NK-92 (cell line): Measurements from ENCODE around the gene RERE.

ENCODE experiments used
- DNase-seq: peaks from one replicate; lab custom pipeline; 2025; ENCODE audit not compliant: unreplicated experiment; lab: John Stamatoyannopoulos, UW

The RERE gene

DNA sequence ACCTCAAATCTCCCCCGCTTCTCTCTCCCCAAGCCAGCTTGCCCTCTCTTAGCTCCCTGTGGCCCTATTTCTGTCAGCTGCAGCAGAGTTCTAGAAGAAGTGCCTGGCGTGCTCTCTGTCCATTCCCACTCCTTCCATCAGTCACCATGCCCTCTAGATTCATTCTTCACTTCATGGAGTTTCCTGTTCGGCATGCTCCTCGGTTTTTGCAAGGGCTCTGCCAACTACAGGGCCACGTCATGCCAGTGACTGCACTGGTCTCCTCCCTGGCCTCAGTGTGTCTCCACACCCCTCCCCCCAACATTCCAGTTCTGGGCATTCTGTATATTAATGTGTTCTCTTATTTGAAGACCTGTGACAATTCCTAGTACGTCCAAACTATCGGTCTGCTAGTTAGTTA, 385.7 kb downstream of the RERE start:
- no peak for DNase-seq

DNA sequence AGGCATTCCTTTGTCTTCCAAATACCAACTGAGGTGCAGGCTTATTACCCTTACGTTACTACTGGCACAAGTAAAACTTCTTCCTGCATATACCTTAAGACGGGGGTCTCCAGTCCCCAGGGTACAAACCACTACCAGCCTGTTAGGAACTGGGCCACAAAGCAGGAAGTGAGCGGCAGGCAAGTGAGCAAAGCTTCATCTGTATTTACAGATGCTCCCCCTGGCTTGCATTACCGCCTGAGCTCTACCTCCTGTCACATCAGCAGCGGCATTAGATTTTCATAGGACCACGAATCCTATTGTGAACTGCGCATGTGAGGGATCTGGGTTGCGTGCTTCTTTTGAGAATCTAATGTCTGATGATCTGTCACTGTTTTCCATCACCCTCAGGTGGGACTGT, 386.4 kb downstream of the RERE start:
- DNase-seq, result no peak

DNA sequence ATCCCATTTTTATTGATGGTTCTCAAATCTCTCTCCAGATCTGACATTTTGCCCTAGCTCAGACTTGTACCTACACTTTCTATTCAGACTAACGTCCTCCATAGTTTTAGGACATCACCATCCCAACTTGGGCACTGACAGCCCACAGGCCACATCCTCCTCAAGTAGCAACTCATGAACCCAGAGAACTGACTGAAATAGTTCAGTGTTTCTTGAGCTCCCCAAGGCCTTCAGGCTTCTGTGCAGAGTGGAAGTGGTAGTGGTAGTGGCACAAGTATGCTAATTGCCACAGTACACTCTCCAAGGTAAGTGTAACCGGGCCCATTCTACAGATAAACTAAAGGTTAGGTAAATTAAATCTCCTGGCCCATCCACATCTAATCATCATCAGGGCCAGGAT, 387.0 kb downstream of the RERE start:
- DNase-seq, result no peak

DNA sequence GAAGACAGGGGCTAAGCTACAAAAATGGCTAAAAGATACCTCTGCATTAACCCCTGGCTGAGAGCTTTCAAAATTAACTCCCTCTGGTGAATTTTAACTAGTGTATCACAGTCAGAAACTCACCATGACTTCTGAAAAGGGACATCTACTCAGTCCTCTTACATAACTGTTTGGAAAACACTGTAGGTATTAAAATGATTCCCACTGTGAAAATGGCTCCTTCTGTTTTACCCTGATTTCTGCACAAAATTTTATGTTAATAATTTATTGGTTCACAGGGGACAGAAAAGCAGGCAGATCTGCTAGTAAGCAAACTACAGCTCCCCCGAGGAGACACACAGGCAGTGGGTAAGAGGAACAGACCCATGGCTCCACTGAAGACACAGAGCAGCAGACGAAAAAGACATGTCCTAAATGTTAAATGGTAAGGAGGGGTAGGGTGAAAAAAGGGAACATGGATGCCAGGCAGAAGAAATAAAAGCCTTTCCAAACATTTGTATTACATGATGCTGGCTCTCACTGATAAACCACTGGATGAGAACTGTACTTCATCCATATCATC, 387.8 kb downstream of the RERE start:
- DNase-seq, result no peak

DNA sequence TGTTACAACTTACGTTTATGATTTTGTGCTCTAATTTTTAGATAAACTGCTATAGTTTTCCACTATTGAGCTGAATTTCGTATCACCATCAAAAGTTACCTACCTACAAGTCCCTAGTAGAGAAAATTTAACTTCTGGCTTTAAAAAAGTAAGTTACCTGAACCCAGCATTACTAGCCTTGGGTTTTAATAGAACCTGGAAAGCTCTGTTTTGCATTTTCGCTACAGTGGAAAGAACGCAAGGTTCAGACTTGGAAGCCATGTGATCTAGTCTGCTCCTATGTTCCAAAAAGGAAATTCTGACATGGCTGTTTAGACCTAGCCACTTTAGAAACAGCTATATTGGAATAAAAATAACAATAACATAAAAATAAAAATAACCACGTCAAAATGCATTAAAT, 389.0 kb downstream of the RERE start:
- no peak for DNase-seq

DNA sequence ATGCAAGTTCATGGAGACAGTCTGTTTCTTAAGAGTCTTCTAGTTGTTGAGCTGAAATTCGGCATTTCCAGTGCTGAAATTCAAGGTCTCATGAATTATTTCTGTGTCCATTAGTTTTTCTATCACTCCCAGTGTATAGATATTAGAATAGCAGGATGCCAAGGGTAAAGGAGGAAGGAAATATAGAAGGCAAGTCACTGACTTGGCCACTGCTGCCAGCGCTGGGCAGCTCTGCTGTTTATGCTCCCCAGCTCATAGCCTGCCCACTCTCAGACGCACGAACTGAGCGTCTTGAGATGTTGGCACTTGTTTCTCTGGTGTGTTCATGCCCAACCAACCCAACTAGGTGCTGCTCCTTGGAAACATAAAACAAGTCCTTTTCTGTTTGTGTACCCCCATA, 389.5 kb downstream of the RERE start:
- no peak for DNase-seq

DNA sequence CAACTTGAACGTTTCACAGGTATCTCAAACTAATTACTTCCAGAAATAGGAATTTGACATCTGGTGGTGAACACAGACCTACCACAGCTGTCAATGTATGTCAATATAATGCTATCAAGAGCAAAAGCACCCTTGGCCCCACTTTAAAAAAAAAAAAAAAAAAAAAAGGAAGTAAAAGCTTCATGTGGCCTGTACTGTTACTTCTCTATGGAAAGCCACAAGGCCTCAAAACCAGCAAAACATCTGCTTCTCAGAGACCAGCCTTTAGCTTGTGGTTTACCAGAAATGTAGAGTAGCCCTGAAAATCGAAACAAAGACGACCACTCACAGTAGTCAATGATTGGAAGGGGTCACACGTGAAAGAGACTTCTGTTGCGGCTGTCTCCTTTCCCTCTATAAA, 389.9 kb downstream of the RERE start:
- no peak for DNase-seq

DNA sequence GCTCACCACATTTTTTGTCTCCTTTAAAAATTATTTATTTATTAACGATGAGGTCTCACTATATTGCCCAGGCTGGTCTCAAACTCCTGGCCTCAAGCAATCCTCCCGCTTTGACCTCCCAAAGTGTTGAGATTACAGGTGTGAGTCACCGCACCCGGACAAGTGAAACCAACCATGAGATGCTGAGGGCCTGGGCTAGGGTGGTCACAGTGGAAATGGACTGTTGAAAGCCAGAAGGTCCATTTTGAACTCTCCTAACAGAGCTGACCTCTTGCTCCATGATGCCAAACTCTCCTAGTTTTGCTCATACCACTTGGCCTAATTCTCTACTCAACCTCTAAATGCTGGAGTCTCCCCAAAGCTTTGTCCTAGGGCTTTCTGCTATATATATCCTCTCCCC, 390.4 kb downstream of the RERE start:
- DNase-seq, result no peak

DNA sequence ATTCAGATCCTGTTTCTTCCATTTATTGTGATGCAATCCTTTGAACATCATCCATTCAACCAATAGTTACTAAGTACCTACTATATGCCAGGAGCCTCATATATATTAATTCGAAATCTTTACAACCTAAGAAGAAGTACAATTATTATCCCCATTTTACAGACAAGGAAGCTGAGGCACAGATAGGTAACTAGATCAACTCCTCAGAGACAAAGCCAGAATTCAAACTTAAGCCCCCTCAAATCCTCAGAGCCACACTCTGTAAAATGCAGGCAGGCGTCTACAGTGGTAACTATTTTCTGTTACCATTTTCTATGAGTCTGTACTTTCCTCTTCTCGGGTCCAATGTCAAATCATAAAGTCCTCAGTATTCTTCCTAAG, 391.7 kb downstream of the RERE start:
- DNase-seq, result no peak

DNA sequence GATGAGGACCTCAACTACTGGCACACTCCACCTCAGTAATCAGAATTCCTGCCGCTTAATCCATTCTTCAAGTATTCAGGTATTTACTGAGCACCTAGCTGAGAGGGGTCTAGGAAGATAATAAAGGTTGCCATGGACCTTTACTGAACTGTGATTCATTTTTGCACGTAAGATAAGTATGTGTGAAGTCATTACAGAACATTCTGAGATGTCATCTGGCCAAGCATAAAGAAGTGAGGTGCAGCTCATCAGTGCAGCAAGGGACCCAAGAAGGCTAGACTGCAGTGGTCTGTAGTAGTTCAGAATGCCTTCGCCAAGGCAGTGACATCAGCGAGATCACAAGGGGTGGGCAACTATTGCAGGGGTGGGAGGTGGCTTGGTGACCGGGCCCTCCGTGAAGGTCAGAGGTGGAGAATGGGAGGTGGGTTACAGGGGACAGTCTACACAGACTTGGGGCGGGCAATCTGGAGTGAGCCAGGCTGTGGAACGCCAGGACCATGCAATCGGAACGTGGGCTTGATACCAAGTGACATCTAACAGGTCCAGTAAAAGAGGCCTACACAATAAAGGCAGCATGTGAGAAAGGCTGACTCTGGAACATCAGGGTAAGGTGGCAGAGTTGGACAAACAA, 392.2 kb downstream of the RERE start:
- DNase-seq, result no peak

DNA sequence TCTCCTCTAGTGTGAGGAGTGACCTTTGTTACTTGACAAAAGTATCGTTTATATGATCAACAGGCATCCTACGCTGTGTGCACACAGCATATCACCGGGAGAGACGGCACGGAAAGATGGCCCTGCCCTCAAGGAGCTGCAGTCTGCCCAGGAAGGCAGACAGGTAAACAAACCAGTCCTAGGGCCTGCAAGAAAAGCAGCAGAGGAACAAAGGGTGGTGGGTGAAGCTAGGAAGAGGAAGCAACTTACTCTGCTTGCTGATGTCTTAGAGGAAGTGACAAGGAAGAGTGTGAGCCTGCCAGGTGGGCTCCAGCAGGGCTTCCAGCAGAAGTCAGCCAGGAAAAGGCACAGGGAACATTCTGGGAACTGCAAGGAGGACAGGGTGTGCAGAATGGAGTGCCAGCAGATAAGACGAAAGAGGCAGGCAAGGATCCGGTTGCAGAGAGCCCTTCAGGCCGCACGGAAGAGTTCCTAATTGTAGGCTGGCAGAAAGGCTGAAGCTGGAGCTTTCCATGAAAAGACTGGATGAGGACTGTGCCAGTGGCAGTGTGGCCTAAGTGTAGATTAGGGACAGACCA, 392.8 kb downstream of the RERE start:
- DNase-seq, result no peak

DNA sequence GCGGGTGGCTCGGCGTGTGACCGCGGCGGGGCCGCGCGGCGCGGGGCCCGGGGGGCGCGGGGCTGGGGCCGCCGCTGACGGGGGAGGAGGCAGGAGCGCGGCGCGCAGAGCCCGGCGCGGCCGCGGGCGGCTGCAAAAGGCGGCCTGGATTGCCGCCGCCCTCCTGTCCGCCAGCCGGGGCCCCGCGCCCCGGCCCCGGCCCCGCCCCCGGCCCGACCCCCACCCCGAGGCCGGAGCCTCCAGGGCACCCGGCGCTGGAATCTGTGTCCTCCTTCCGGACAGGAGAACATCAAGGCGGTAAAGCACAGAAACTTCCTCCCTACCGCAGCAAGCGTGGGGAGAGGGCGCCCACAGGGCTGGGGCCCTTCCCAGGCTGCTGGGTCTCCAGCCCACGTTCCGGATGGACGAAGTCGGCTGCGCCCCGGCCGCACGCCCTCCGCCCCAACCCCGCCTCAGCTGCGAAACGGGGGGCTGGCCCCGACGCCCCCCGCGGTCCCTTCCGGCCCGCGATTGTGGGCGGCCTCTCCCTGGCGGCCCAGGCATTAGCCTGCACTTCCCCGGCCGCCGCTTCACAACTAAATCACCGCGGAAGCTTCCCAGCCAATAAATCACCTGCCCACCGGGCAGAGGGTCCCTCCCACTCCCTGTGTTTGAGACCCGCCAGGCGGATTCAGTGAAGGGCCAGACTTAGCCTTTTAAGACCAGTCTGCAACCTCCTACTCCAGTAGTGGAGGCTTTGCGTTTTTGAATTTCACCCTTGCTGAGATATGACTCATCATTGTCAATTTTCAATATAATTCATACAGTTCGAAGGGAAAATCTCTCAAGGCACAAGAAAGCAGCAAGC, 393.5 kb downstream of the RERE start:
- no peak for DNase-seq

DNA sequence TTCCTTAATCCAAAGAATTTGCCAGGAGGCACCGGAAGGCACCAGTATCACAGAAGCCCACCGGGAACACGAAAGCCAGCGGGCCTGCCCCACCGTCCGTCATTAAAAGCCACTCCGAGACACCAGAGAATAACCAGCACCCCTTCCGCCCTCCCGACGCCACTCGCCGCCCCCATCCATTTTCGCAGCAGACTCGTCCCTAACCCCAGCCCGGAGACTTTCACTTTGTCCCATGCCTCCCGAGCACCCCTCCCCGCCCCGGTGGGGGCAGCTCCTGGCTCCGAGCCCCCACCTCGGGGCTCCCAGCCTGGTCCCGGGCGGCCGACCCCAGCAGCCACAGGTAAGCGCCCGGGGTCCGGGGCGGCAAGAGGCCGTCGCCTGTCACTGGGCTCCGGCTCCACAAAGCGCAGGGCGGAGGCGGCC, 394.2 kb downstream of the RERE start:
- DNase-seq, result no peak

DNA sequence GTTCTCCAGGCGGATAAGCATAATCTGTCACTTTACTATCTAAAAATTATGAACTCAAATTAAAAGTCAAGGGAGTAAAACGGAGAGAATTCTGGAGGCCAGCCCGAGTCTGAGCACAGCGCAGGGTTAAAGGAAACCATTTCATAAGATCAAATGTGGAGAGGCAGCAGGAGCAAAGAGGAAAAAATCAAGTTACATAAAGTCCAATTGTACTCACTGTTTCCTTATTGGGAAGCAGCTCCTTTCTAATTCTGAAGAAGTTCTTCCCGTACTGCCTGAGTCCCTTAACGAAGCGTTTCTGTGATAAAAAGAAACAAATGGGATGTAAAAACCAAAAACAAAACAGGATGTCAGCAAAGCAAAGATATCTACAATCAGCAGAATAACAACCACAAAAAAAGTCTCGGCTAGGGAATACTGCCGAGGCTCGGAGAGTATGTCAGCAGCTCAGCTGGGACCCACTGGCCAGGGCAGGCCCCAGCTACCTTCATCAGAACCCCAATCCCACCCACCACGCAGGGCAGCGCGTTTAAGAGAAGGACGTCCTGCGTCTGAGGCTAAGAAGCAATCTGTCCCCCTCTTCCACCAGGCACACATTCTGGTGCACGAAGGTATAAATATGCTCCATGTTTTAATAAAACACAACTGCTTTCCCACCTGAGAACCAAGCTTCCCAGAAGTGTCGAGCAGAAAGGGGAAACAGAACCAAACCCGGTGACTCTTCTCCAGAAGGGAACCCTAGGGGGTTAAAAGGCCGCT, 394.8 kb downstream of the RERE start:
- DNase-seq, result no peak

DNA sequence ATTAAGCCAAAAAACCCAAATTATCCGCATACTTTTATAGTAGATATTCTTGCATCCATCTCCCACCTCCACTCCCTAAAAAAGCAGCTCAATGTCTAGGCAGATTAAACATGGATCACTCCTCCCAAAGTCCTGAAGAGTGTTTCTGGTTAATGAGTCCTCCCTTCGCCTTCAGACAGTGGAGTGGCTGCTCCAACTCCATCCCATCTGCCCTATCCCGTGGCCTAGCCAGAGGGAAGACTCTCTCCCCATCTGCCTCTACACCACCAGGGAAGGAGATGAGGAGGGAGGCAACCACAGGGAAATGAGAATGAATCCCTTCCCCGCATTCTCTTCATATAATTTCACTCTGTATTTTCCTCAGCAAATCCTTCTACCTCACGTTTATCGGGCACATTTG, 395.7 kb downstream of the RERE start:
- no peak for DNase-seq

DNA sequence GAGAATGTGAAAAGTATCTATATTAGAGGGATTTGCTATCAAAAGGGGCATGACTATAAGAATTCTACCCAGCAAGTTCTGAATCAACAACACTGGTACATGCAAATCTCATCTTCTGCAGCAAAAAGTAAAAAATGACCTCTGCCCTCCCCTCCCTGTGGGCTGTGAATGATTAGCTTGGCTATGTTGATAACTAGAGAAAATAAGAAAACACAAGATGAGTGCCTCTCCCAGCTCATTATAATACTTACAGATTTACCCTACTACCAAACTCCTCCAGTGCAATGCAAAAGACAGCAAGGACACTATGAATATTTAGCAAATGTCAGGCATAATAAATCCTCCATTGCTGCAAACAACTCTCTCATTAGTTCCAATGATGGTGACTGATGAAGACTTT, 397.1 kb downstream of the RERE start:
- DNase-seq, result no peak

DNA sequence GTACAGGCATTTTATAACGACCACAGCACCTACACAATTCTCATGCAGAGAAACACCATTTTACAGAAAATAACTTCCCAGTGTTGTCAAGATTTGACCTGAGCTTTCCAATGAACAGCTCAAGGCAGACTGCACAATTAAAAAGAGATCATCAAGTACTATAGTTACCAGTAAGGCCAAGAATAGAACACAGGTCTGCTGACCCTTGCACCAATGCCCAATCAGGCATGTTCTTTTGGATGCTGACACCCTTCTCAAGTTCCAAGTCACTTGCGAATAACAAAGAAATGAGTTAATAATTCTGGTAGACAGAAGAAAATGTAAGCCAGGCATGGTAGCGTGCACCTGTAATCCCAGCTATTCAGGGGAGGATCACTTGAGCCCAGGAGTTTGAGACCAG, 397.6 kb downstream of the RERE start:
- DNase-seq, result no peak

DNA sequence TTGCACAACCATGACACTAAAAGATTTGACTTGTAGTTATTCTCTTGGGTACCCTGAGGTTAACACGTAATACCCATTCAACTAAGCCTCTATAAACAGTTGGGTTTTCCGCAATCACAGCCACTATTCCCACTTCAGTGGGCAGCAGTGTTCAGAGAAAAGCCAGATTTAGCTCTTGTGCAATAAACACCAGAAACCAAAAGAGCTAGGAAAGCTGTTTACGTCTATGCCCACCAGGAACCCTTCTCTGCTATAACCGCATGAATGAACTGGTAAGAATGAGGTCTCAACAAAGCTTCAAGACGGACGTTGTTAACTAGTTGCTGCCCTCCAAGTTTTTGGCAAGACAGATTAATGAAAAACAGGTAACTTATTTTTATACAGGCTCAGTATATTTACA, 398.3 kb downstream of the RERE start:
- no peak for DNase-seq

DNA sequence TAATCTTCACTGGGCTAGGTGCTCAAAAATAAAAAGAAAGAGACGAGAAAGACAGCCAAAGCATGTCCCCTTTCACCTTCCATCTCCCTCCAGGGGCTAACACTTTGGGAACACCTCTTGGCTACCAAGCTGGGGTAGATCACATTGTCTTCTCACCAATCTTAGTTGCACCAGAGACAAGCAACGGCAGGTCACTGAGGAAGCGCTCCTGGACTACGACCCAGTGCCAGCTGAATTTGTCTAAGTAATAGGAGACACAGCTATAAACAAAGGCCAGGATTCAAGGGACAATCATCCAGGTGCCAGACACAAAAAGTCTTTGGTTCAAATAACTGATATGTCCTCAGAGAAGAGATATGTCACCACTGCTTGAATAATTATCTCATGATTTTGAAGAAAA, 399.1 kb downstream of the RERE start:
- DNase-seq, result no peak

DNA sequence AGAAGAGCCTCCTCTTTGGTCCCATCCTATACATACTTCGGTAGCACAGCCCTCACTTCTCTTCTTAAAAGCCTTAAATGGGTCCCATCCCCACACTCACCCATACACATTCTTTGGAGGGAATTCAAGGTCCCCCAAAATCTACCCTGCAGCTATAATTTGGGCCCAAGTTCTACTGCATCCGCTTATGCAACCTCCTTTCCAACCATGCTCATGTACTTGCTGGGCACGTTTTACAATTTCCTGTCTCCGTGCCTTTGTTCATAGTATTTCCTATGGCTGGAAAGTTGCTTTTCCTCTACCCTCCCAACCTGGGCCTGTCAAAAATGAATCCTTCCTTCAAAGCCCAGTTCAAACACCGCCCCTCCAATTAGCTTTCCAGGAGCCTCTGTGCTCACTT, 399.8 kb downstream of the RERE start:
- DNase-seq, result no peak

DNA sequence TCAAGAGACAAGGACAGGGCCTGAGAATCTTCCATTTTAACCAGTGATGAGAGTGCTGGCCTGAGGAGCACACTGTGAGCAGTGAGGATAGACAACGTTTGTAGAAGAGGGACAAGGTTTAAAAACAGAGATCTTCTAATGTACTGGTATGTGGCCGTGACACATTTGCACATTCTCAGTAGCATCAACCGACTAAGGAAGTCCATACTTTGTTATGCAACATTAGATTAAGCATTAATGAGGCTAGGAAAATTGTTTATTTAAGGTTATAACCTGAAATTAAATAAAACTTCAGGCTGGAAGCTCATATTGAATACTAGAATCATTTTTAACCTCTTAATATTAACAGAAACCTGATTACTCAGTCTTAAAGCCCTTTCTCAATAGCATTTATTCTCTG, 400.6 kb downstream of the RERE start:
- no peak for DNase-seq
